H1 (cell line): ENCODE measurements around the gene SLC35B4. TPM values are rescaled to one million over a fixed set of nuclear protein-coding genes. Genes with fewer than 3 reads are reported as not detected.

Experiments
- CTCF ChIA-PET: fragments of 300-600 bp; sonication (Branson Sonifier 250); formaldehyde crosslinking; loops from one replicate; lab custom pipeline; 2021; ENCODE audit not compliant: partially characterized antibody; lab: Charles Lee
- POLR2A ChIA-PET: fragments of 300-600 bp; sonication (Branson Sonifier 250); formaldehyde crosslinking; loops from one replicate; lab custom pipeline; 2021; ENCODE audit warnings: inconsistent platforms; ENCODE audit not compliant: partially characterized antibody; lab: Charles Lee
- DNase-seq, 2 experiments: peaks; one replicate each; pipeline versions ENCODE4 v3.0.0 to v3.0.0-alpha.2; 2010 to 2022; ENCODE audit warnings: low spot score in 2 of 2, low read depth in 1 of 2, mixed read lengths in 1 of 2
- FAIRE-seq: peaks from 2 replicates; lab custom pipeline; 2011; peaks lifted over from hg19 to GRCh38; lab: Jason Lieb, UNC
- H2AFZ ChIP-seq: 2 replicates; pipeline ENCODE4 v1.8.1; 2012; ENCODE audit warnings: low read length, inconsistent platforms
- H2AK5ac ChIP-seq: 2 replicates; pipeline ENCODE4 v1.6.1; 2013; ENCODE audit warnings: low read depth, low read length
- H2BK120ac ChIP-seq: replicated peaks from 2 replicates; pipeline ENCODE3; 2013; ENCODE audit warnings: low read depth, low read length, inconsistent platforms
- H2BK12ac ChIP-seq: 2 replicates; pipeline ENCODE4 v1.6.1; 2013; ENCODE audit warnings: low read depth, low read length
- H2BK15ac ChIP-seq: 2 replicates; pipeline ENCODE4 v1.6.1; 2013; ENCODE audit warnings: low read length
- H2BK20ac ChIP-seq: 2 replicates; pipeline ENCODE4 v1.6.1; 2013; ENCODE audit warnings: low read length
- H2BK5ac ChIP-seq: 2 replicates; pipeline ENCODE4 v1.6.1; 2013; ENCODE audit warnings: low read depth, low read length
- H3K14ac ChIP-seq: 2 replicates; pipeline ENCODE4 v1.6.1; 2013; ENCODE audit warnings: inconsistent platforms; ENCODE audit not compliant: insufficient read length
- H3K18ac ChIP-seq: 2 replicates; pipeline ENCODE4 v1.6.1; 2013; ENCODE audit warnings: low read length; ENCODE audit errors: extremely low read depth
- H3K23ac ChIP-seq: 2 replicates; pipeline ENCODE4 v1.6.1; 2013; ENCODE audit warnings: inconsistent platforms; ENCODE audit not compliant: insufficient read length
- H3K23me2 ChIP-seq: 2 replicates; pipeline ENCODE4 v1.6.1; 2013; ENCODE audit warnings: low read depth, low read length
- H3K27ac ChIP-seq: 2 replicates; pipeline ENCODE4 v1.6.1; 2011; ENCODE audit warnings: low read depth, low read length, inconsistent platforms
- H3K27me3 ChIP-seq, 4 experiments: replicated peaks in 1 of 4; 1 replicate in 1 of 4; 2 replicates in 3 of 4; pipeline versions ENCODE4 v1.6.1 to v1.8.1; 2011 to 2013; ENCODE audit warnings: low read length in 3 of 4, mild to moderate bottlenecking in 3 of 4, inconsistent platforms in 2 of 4, mixed read lengths in 2 of 4, moderate library complexity in 1 of 4; ENCODE audit not compliant: control insufficient read depth in 3 of 4, insufficient read depth in 3 of 4; ENCODE audit errors: extremely low read depth in 1 of 4
- H3K36me3 ChIP-seq, 4 experiments: 2 replicates each; pipeline versions ENCODE4 v1.6.1 to v1.8.1; 2011 to 2013; ENCODE audit warnings: mild to moderate bottlenecking in 4 of 4, low read length in 3 of 4, moderate library complexity in 2 of 4, control low read depth in 1 of 4, inconsistent platforms in 1 of 4; ENCODE audit not compliant: insufficient read depth in 4 of 4, control insufficient read depth in 2 of 4
- H3K4ac ChIP-seq: replicated peaks from 2 replicates; pipeline ENCODE3; 2013; ENCODE audit warnings: low read length, low read depth, mixed read lengths, inconsistent platforms; ENCODE audit not compliant: insufficient read length
- H3K4me1 ChIP-seq, 4 experiments: replicated peaks in 1 of 4; 1 replicate in 1 of 4; 2 replicates in 3 of 4; pipeline versions ENCODE4 v1.6.1 to v1.8.1; 2011 to 2013; ENCODE audit warnings: low read length in 3 of 4, inconsistent platforms in 2 of 4, mixed read lengths in 1 of 4; ENCODE audit not compliant: insufficient read depth in 4 of 4, control insufficient read depth in 3 of 4
- H3K4me2 ChIP-seq, 2 experiments: 2 replicates each; pipeline versions ENCODE4 v1.6.1 to v1.8.1; 2011 to 2013; ENCODE audit warnings: low read depth in 2 of 2, low read length in 2 of 2, control low read depth in 1 of 2, inconsistent platforms in 1 of 2, mild to moderate bottlenecking in 1 of 2; ENCODE audit not compliant: insufficient read depth in 1 of 2
- H3K4me3 ChIP-seq, 4 experiments: fragments of 200-600, 300-600 bp in 1 of 4; sonication (generic), shearing (Covaris generic), sonication (Bioruptor Twin) in 1 of 4; 2 replicates each; pipeline versions ENCODE4 v1.5.1 to v1.8.1; 2011 to 2016; ENCODE audit warnings: low read length in 4 of 4, low read depth in 3 of 4, control low read depth in 2 of 4, inconsistent platforms in 2 of 4, mild to moderate bottlenecking in 2 of 4, mixed read lengths in 1 of 4, moderate library complexity in 1 of 4; ENCODE audit not compliant: insufficient read depth in 2 of 4; ENCODE audit errors: extremely low read depth in 1 of 4
- H3K56ac ChIP-seq: replicated peaks from 2 replicates; pipeline ENCODE3; 2013; ENCODE audit warnings: low read depth, mild to moderate bottlenecking, mixed read lengths, low read length, inconsistent platforms; ENCODE audit not compliant: insufficient read length
- H3K79me1 ChIP-seq: 2 replicates; pipeline ENCODE4 v1.6.1; 2013; ENCODE audit warnings: low read depth, low read length, control low read depth
- H3K79me2 ChIP-seq, 2 experiments: 2 replicates each; pipeline versions ENCODE4 v1.6.1 to v1.8.1; 2012 to 2013; ENCODE audit warnings: low read length in 2 of 2, mild to moderate bottlenecking in 2 of 2, inconsistent platforms in 1 of 2; ENCODE audit not compliant: insufficient read depth in 2 of 2, control insufficient read depth in 1 of 2
- H3K9ac ChIP-seq, 4 experiments: replicated peaks in 1 of 4; 1 replicate in 1 of 4; 2 replicates in 3 of 4; pipeline versions ENCODE4 v1.6.1 to v1.8.1; 2011 to 2013; ENCODE audit warnings: low read depth in 3 of 4, low read length in 3 of 4, control low read depth in 2 of 4, mild to moderate bottlenecking in 2 of 4, moderate library complexity in 2 of 4, inconsistent platforms in 1 of 4; ENCODE audit errors: extremely low read depth in 1 of 4
- H3K9me3 ChIP-seq, 2 experiments: 2 replicates each; pipeline versions ENCODE4 v1.6.1 to v1.8.1; 2012 to 2013; ENCODE audit warnings: mild to moderate bottlenecking in 2 of 2, moderate library complexity in 2 of 2, control low read depth in 1 of 2, inconsistent platforms in 1 of 2, low read depth in 1 of 2, low read length in 1 of 2, mixed read lengths in 1 of 2; ENCODE audit not compliant: insufficient read depth in 2 of 2
- H4K20me1 ChIP-seq, 2 experiments: replicated peaks in 1 of 2; 2 replicates each; pipeline versions ENCODE3 to v1.8.1; 2011 to 2013; ENCODE audit warnings: inconsistent platforms in 2 of 2, low read length in 2 of 2, mild to moderate bottlenecking in 1 of 2; ENCODE audit not compliant: insufficient read depth in 2 of 2, control insufficient read depth in 1 of 2
- H4K5ac ChIP-seq: 2 replicates; pipeline ENCODE4 v1.6.1; 2013; ENCODE audit warnings: low read length, low read depth, mixed read lengths, inconsistent platforms; ENCODE audit not compliant: insufficient read length
- H4K8ac ChIP-seq: 2 replicates; pipeline ENCODE4 v1.8.0; 2013; ENCODE audit warnings: mild to moderate bottlenecking, moderate library complexity, low read length, inconsistent platforms; ENCODE audit not compliant: insufficient read depth; ENCODE audit errors: extremely low read depth
- H4K91ac ChIP-seq: replicated peaks from 2 replicates; pipeline ENCODE3; 2013; ENCODE audit warnings: low read length, mixed read lengths, inconsistent platforms; ENCODE audit not compliant: insufficient read length
- BACH1 ChIP-seq: IDR thresholded peaks from 2 replicates; pipeline ENCODE4 v1.6.1; 2012; ENCODE audit warnings: low read length, improper control_type of control experiment
- HDAC2 ChIP-seq, 2 experiments: fragments of 300-600 bp in 1 of 2; sonication (generic) in 1 of 2; IDR thresholded peaks; 2 replicates each; pipeline ENCODE4 v1.6.1; 2011 to 2012; ENCODE audit warnings: low read depth in 2 of 2, low read length in 2 of 2, mild to moderate bottlenecking in 2 of 2, moderate library complexity in 2 of 2, borderline replicate concordance in 1 of 2, inconsistent platforms in 1 of 2
- NANOG ChIP-seq: IDR thresholded peaks from 2 replicates; pipeline ENCODE4 v1.6.1; 2011; ENCODE audit warnings: low read length, low read depth, mild to moderate bottlenecking, inconsistent platforms; ENCODE audit not compliant: insufficient read depth, poor library complexity, severe bottlenecking
- POU5F1 ChIP-seq: IDR thresholded peaks from 2 replicates; pipeline ENCODE4 v1.6.1; 2011; ENCODE audit warnings: low read depth, mild to moderate bottlenecking, low read length, moderate library complexity
- RAD21 ChIP-seq, 2 experiments: IDR thresholded peaks in 1 of 2; conservative IDR thresholded peaks in 1 of 2; 2 replicates each; pipeline ENCODE4 v1.6.1; 2011; ENCODE audit warnings: low read depth in 2 of 2, low read length in 2 of 2, improper control_type of control experiment in 1 of 2, inconsistent platforms in 1 of 2, mild to moderate bottlenecking in 1 of 2, moderate library complexity in 1 of 2
- SAP30 ChIP-seq: fragments of 300-600 bp; sonication (generic); IDR thresholded peaks from 2 replicates; pipeline ENCODE4 v1.7.1; 2012; ENCODE audit warnings: low read length, moderate library complexity, mild to moderate bottlenecking, inconsistent platforms; ENCODE audit not compliant: insufficient read depth, insufficient replicate concordance
- WGBS, 2 experiments: shearing (Covaris generic) in 1 of 2; methylation state at CpG; one replicate each; pipeline versions ENCODE4 v1.1.6 to v1.1.7; 2013 to 2015; ENCODE audit warnings: low lambda C conversion rate in 2 of 2, mixed read lengths in 2 of 2, inconsistent platforms in 1 of 2, low coverage in 1 of 2, missing lambda C conversion rate in 1 of 2; ENCODE audit not compliant: insufficient replicate concordance in 2 of 2, insufficient coverage in 1 of 2, insufficient read length in 1 of 2; ENCODE audit errors: extremely low coverage in 1 of 2, missing lambda C conversion rate in 1 of 2; 5-methylcytosine and 5-hydroxymethylcytosine counted together
- polyA plus RNA-seq, 7 experiments: library from polyadenylated mRNA; depleted of rRNA in 3 of 7; stranded (reverse) in 5 of 7; unstranded in 2 of 7; fragments of >200 nt in 5 of 7; fragments of 200-250 nt in 2 of 7; gene quantifications; 1 replicate in 5 of 7; 2 replicates in 1 of 7; 4 replicates in 1 of 7; pipeline versions ENCODE4 v1.2.1 to v1.2.3, GENCODE V29; 2011 to 2013; ENCODE audit warnings: missing spikeins in 2 of 7, mixed read lengths in 2 of 7
- total RNA-seq: library from RNA; stranded (reverse); fragmentation: NEBNext Ultra II Directional; extraction: Animal tissue kit (Norgen Biotek cat#: 25700); gene quantifications from 2 replicates; pipeline ENCODE4 v1.2.1, GENCODE V29; 2021
- TF ChIP-seq, protein P1 (sequence below), 3 experiments: IDR thresholded peaks; 1 replicate in 2 of 3; 2 replicates in 1 of 3; pipeline versions ENCODE4 v1.5.1 to v1.6.1; 2011; ENCODE audit warnings: low read length in 3 of 3, mild to moderate bottlenecking in 3 of 3, inconsistent platforms in 2 of 3, low read depth in 1 of 3, moderate library complexity in 1 of 3; ENCODE audit not compliant: insufficient read depth in 1 of 3; ENCODE audit errors: control extremely low read depth in 1 of 3

The SLC35B4 gene
- total and polyA plus RNA-seq, 2 of the 8 experiments (the other 6 are each of a cell fraction or from before 2014, with no cell fraction given): 28.9 to 34.6 TPM

DNA sequence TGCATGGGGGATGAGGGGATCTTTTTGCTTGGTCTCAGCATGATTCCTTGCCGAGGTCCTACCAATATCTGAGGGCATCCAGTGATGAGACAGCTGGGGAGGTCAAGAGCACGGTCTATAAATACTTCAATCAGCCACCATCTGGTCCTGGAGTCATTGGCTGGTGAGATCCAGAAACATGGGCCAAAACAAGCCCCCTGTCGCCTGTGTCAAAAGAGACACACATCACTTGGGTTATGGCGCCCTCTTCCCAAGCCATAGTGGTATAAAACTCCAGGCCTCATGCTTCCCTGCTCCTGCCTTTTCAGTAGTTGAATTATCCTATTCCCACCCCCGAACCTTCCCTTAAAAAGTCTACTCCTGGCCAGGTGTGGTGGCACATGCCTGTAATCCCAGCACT lies 60.9 kb downstream of the SLC35B4 start:
- Histone ChIP-seq H3K23ac (no peak overlapping the region), H3K4me3 (no peak overlapping the region), H3K79me2 (no peaks in the 10 kb centered on the region), H3K4me2 (no peak overlapping the region), H3K27me3 (no peaks in the 10 kb centered on the region), H3K79me1 (no peaks in the 10 kb centered on the region), H2BK5ac (no peak overlapping the region), H3K14ac (no peak overlapping the region), H3K56ac (no peak overlapping the region), H2BK20ac (no peak overlapping the region), H2AFZ (no peak overlapping the region), H3K23me2 (no peaks in the 10 kb centered on the region), H3K18ac (no peak overlapping the region), H2AK5ac (no peak overlapping the region), H2BK15ac (no peak overlapping the region), H3K4ac (no peak overlapping the region), H3K27ac (no peak overlapping the region), H4K5ac (no peak overlapping the region), H2BK120ac (no peak overlapping the region), H4K8ac (no peak overlapping the region), H4K20me1 (no peaks in the 10 kb centered on the region), H3K36me3 (no peaks in the 10 kb centered on the region), H3K9me3 (no peaks in the 10 kb centered on the region), H4K91ac (no peak overlapping the region), H3K4me1 (no peaks in the 10 kb centered on the region), H3K9ac (no peak overlapping the region), H2BK12ac (no peak overlapping the region)
- ChIA-PET POLR2A (no interaction called here), CTCF (interaction anchor here (0.8 to 0.9 kb wide), 3 partner anchors 21 to 165 kb away, joined by 3 to 4 read pairs (median 3); no protein-coding TSS in a partner anchor)
- peak in 1 of 2 experiments; percentile 17 for DNase-seq
- 75% methylated on average over 5 of the region's 5 CpGs; no CpG with 5 or more reads in 1 of the 2 experiments for WGBS, 2 experiments
- TF ChIP-seq NANOG (no peak), RAD21 (IDR thresholded peaks at IDR 0.05 in 1 of 2, conservative IDR thresholded peaks at IDR 0.05 in 1 of 2; ENCODE audit: low read depth in 2 of 2, low read length in 2 of 2) (peak; percentile 70 to 72), BACH1 (no peak), SAP30 (no peak), POU5F1 (no peak), HDAC2 (IDR thresholded peaks at IDR 0.05; ENCODE audit: borderline replicate concordance in 1 of 2, low read depth in 2 of 2, low read length in 2 of 2) (no peak)
- TF ChIP-seq, protein P1, sequence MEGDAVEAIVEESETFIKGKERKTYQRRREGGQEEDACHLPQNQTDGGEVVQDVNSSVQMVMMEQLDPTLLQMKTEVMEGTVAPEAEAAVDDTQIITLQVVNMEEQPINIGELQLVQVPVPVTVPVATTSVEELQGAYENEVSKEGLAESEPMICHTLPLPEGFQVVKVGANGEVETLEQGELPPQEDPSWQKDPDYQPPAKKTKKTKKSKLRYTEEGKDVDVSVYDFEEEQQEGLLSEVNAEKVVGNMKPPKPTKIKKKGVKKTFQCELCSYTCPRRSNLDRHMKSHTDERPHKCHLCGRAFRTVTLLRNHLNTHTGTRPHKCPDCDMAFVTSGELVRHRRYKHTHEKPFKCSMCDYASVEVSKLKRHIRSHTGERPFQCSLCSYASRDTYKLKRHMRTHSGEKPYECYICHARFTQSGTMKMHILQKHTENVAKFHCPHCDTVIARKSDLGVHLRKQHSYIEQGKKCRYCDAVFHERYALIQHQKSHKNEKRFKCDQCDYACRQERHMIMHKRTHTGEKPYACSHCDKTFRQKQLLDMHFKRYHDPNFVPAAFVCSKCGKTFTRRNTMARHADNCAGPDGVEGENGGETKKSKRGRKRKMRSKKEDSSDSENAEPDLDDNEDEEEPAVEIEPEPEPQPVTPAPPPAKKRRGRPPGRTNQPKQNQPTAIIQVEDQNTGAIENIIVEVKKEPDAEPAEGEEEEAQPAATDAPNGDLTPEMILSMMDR (IDR thresholded peaks at IDR 0.05; ENCODE audit: control extremely low read depth in 1 of 3, insufficient read depth in 1 of 3, low read depth in 1 of 3, low read length in 3 of 3): peak; percentile 25 to 47 (median 41)
- no peak for FAIRE-seq
